HepG2 (cell line): ENCODE results near the gene AGAP1. TPM values are rescaled to one million over a fixed set of nuclear protein-coding genes. Genes with fewer than 3 reads are reported as not detected.
A peak's percentile ranks its signal among the peaks of the same experiment; 100 is the strongest.

Experiments used
- ATAC-seq: fragments of 200-7000 bp; cut with Tn5 transposase; 3 replicates; pipeline ENCODE4 v1.9.1; 2020; ENCODE audit warnings: mild to moderate bottlenecking, moderate library complexity
- BruUV-seq: library from RNA; stranded (reverse); fragments of 400-500 nt; replicated peaks from 2 replicates; lab custom pipeline; 2021; lab: Mats Ljungman, UMichigan
- CTCF ChIA-PET: fragments of 300-600 bp; formaldehyde crosslinking; extraction: SDS; loops from one replicate; lab custom pipeline; 2021; ENCODE audit warnings: low total read pairs, inconsistent platforms, low intra/inter-chr PET ratio; lab: Yijun Ruan, JAX
- POLR2A ChIA-PET: fragments of 350-600 bp; sonication (Branson Sonifier 250); formaldehyde crosslinking; loops from one replicate; lab custom pipeline; 2020; ENCODE audit warnings: antibody characterized with exemption, inconsistent platforms; lab: Yijun Ruan, JAX
- DNase-seq: peaks from one replicate; pipeline ENCODE4 v3.0.0-alpha.2; 2015; ENCODE audit warnings: low spot score
- FAIRE-seq: peaks from 3 replicates; lab custom pipeline; 2011; peaks lifted over from hg19 to GRCh38; lab: Jason Lieb, UNC
- H2AFZ ChIP-seq: one replicate; pipeline ENCODE4 v1.6.1; 2011; ENCODE audit warnings: low read length, inconsistent platforms
- H3K27ac ChIP-seq: fragments of 300-600 bp; 3 replicates; pipeline ENCODE4 v1.8.0; 2011; ENCODE audit warnings: mixed run types, mild to moderate bottlenecking, mixed read lengths, low read length, inconsistent platforms; ENCODE audit not compliant: insufficient read depth; ENCODE audit errors: extremely low read length
- H3K27me3 ChIP-seq, 2 experiments: fragments of 200-600 bp in 1 of 2; 2 replicates in 1 of 2; 3 replicates in 1 of 2; pipeline versions ENCODE4 v1.6.0 to v1.8.0; 2011; ENCODE audit warnings: low read length in 2 of 2, mild to moderate bottlenecking in 2 of 2, moderate library complexity in 2 of 2, inconsistent platforms in 1 of 2; ENCODE audit not compliant: insufficient read depth in 2 of 2, control insufficient read depth in 1 of 2
- H3K36me3 ChIP-seq, 2 experiments: fragments of 200-600 bp in 1 of 2; replicated peaks in 1 of 2; 2 replicates in 1 of 2; 3 replicates in 1 of 2; pipeline versions ENCODE4 v1.5.1 to v1.8.0; 2011; ENCODE audit warnings: low read length in 2 of 2, inconsistent platforms in 1 of 2; ENCODE audit not compliant: insufficient read depth in 2 of 2, control insufficient read depth in 1 of 2
- H3K4me1 ChIP-seq: 2 replicates; pipeline ENCODE4 v1.5.1; 2012; ENCODE audit warnings: low read length, inconsistent platforms; ENCODE audit not compliant: insufficient read depth
- H3K4me2 ChIP-seq: 2 replicates; pipeline ENCODE4 v1.6.0; 2011; ENCODE audit warnings: low read depth, low read length, inconsistent platforms
- H3K4me3 ChIP-seq, 3 experiments: fragments of 200-600 bp in 1 of 3; sonication (generic), shearing (Covaris generic) in 1 of 3; replicated peaks in 1 of 3; 2 replicates each; pipeline ENCODE4 v1.5.1; 2011 to 2016; ENCODE audit warnings: low read length in 3 of 3, inconsistent platforms in 2 of 3, low read depth in 2 of 3, mild to moderate bottlenecking in 2 of 3, control low read depth in 1 of 3, mixed read lengths in 1 of 3; ENCODE audit not compliant: insufficient read depth in 1 of 3
- H3K79me2 ChIP-seq: one replicate; pipeline ENCODE4 v1.6.1; 2011; ENCODE audit warnings: low read length, inconsistent platforms; ENCODE audit not compliant: insufficient read depth
- H3K9ac ChIP-seq: 2 replicates; pipeline ENCODE4 v1.6.0; 2011; ENCODE audit warnings: mild to moderate bottlenecking, low read depth, low read length, inconsistent platforms; ENCODE audit not compliant: insufficient read depth
- H3K9me3 ChIP-seq: 2 replicates; pipeline ENCODE4 v1.5.1; 2012; ENCODE audit warnings: mild to moderate bottlenecking, low read length
- H4K20me1 ChIP-seq: 2 replicates; pipeline ENCODE4 v1.6.0; 2011; ENCODE audit warnings: inconsistent platforms, mild to moderate bottlenecking, low read length, moderate library complexity; ENCODE audit not compliant: insufficient read depth
- AKAP8 ChIP-seq: sonication (generic); formaldehyde crosslinking; IDR thresholded peaks from 2 replicates; pipeline ENCODE4 v1.5.1; 2020; ENCODE audit warnings: mild to moderate bottlenecking, missing genetic modification reagents
- ARHGAP35 ChIP-seq: sonication (generic); formaldehyde crosslinking; IDR thresholded peaks from 2 replicates; pipeline ENCODE4 v1.9.0; 2022; ENCODE audit warnings: mild to moderate bottlenecking, inconsistent platforms, moderate library complexity, missing genetic modification reagents, borderline replicate concordance
- ATF1 ChIP-seq: IDR thresholded peaks from 2 replicates; pipeline ENCODE4 v1.6.1; 2016; ENCODE audit warnings: mild to moderate bottlenecking, control low read depth
- EEA1 ChIP-seq: sonication (generic); formaldehyde crosslinking; IDR thresholded peaks from 2 replicates; pipeline ENCODE4 v1.5.1; 2020; ENCODE audit warnings: mild to moderate bottlenecking, missing genetic modification reagents, borderline replicate concordance
- EED ChIP-seq: sonication (generic); formaldehyde crosslinking; IDR thresholded peaks from 2 replicates; pipeline ENCODE4 v1.5.0; 2020; ENCODE audit warnings: mild to moderate bottlenecking, missing genetic modification reagents
- HBP1 ChIP-seq: IDR thresholded peaks from 2 replicates; pipeline ENCODE4 v1.6.1; 2016; ENCODE audit warnings: low read depth, control low read depth
- KLF15 ChIP-seq: sonication (generic); formaldehyde crosslinking; IDR thresholded peaks from 2 replicates; pipeline ENCODE4 v1.8.1; 2023; ENCODE audit warnings: borderline replicate concordance, mild to moderate bottlenecking, inconsistent platforms, missing genetic modification reagents, mixed read lengths
- NBN ChIP-seq: fragments of 450-650 bp; conservative IDR thresholded peaks from 2 replicates; pipeline ENCODE4 v1.6.1; 2017
- SAFB2 ChIP-seq: sonication (generic); formaldehyde crosslinking; IDR thresholded peaks from 2 replicates; pipeline ENCODE4 v1.5.1; 2020; ENCODE audit warnings: missing genetic modification reagents, low read depth, mild to moderate bottlenecking, borderline replicate concordance
- SNAI1 ChIP-seq: sonication (generic); formaldehyde crosslinking; IDR thresholded peaks from 2 replicates; pipeline ENCODE4 v1.5.0; 2020; ENCODE audit warnings: mild to moderate bottlenecking, missing genetic modification reagents, borderline replicate concordance
- SP2 ChIP-seq: sonication (generic); formaldehyde crosslinking; IDR thresholded peaks from 2 replicates; pipeline ENCODE4 v1.5.1; 2020; ENCODE audit warnings: mild to moderate bottlenecking, missing genetic modification reagents
- ZBTB33 ChIP-seq: sonication (generic); formaldehyde crosslinking; IDR thresholded peaks from 2 replicates; pipeline ENCODE4 v1.4.0; 2020; ENCODE audit warnings: missing genetic modification reagents
- ZNF343 ChIP-seq: sonication (generic); formaldehyde crosslinking; IDR thresholded peaks from 2 replicates; pipeline ENCODE4 v1.4.0; 2020; ENCODE audit warnings: mild to moderate bottlenecking, missing genetic modification reagents
- ZNF777 ChIP-seq: sonication (generic); formaldehyde crosslinking; IDR thresholded peaks from 2 replicates; pipeline ENCODE4 v1.4.0; 2020; ENCODE audit warnings: missing genetic modification reagents
- WGBS: methylation state at CpG from one replicate; pipeline ENCODE4 v1.1.6; 2017; ENCODE audit warnings: low lambda C conversion rate; 5-methylcytosine and 5-hydroxymethylcytosine counted together
- in situ Hi-C: cut with HindIII; loops from 2 replicates; pipeline ENCODE4 v1.10.0; 2017; ENCODE audit warnings: low pct_unique_long_range_greater_than_20kb; ENCODE audit not compliant: extremely low pct_ligation_motif_present
- intact Hi-C: fragments of 100-400 bp; cut with micrococcal nuclease; formaldehyde crosslinking; loops from one replicate; pipeline ENCODE4 v1.10.0; 2022; ENCODE audit not compliant: unreplicated experiment
- polyA plus RNA-seq, 8 experiments: library from polyadenylated mRNA; depleted of rRNA in 3 of 8; stranded (reverse) in 7 of 8; unstranded in 1 of 8; fragments of >200 nt; fragmentation: Illumina TruSeq in 4 of 8; extraction: Trizol in 4 of 8; gene quantifications; 2 replicates each; pipeline versions ENCODE4 v1.2.1 to v1.2.3, GENCODE V29; 2011 to 2016; ENCODE audit warnings: low read depth in 4 of 8, missing spikeins in 1 of 8, mixed read lengths in 1 of 8; ENCODE audit not compliant: insufficient read depth in 1 of 8
- total RNA-seq, 5 experiments: library from RNA; depleted of rRNA; stranded (reverse); fragments of >200 nt; fragmentation: Illumina TruSeq; extraction: Trizol; gene quantifications; 2 replicates each; pipeline ENCODE4 v1.2.3, GENCODE V29; 2016; ENCODE audit warnings: low read depth in 1 of 5
- TF ChIP-seq, protein P1 (sequence below), 2 experiments: IDR thresholded peaks; 2 replicates each; pipeline ENCODE4 v1.6.1; 2011 to 2012; ENCODE audit warnings: low read length in 2 of 2, borderline replicate concordance in 1 of 2, low read depth in 1 of 2, mild to moderate bottlenecking in 1 of 2, moderate library complexity in 1 of 2

The AGAP1 gene
- total and polyA plus RNA-seq, 2 of the 13 experiments (the other 11 are each of a cell fraction or from before 2014, with no cell fraction given) = 21.2 to 32.7 TPM

DNA sequence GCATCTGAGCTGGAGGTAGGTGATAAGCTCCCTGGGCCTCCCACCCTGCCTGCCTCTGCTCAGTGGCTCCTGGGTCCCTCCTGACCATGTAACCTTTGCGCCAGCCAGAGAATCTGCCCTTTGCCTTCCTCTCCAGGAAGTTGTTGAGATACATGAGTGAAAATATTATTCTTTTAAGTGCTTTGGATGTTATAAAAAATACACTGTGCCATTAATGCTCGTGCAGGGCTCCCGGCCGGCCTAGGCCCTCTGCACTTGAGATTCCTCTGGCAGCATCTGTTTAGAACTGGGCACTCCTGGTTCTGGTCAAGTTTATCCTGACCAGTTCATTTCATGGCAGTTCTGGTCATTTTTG lies 18.8 kb downstream of the AGAP1 start (continued):
- no peak for TF ChIP-seq KLF15
- no peak for TF ChIP-seq ZNF777 (CRISPR knock-in tag)
- TF ChIP-seq, all 625 proteins: peak for 12

DNA sequence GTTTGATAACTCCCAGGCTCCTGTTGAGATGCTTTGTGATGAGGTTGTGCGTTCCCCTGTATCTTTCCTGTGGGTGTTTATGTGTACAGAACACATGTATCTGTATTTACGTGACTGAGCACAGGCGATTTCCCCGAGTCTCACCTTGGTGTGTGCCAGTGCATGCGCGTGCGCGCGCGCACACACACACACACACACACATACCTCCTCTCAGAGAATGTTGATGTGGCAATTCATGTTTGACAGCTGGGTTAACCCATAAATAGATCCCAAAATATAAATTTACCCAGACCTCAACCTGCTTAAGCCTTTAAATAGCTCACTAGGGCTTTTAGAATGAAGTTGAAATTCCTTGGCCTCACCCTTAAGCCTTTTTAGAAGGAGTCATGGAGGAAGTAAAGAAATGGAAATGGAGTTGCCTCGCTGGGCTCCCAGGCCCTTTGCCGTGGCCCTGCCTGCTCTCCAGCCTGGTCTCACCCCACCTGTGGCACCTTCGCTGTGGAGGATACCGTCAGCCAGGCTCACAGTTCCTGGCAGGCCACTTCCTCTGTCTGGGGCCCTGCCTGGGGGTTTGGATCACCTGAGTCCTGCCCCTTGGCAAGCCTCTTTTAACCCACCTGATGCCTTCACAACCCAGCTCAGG lies 20.3 kb downstream of the AGAP1 start:
- WGBS = 96% methylated on average over 14 of the region's 14 CpGs
- ATAC-seq = no peak
- BruUV-seq = no TSS peak
- Histone ChIP-seq H4K20me1 (peaks cover 8% of the 10 kb centered on the region; the same call in 1 of the 2 replicates), H3K27ac (peak overlapping the region; percentile 82), H3K9me3 (no peaks in the 10 kb centered on the region), H3K4me2 (peak overlapping the region; percentile 23), H3K4me3 (no peak overlapping the region; a peak in 1 of 6 replicates), H3K79me2 (peaks cover 94% of the 10 kb centered on the region), H2AFZ (no peak overlapping the region), H3K36me3 (no peaks in the 10 kb centered on the region; a peak in 1 of 5 replicates), H3K27me3 (no peaks in the 10 kb centered on the region), H3K4me1 (peaks cover 67% of the 10 kb centered on the region), H3K9ac (peak overlapping the region; percentile 38)
- intact Hi-C loops (loop anchor here (2.0 kb wide), 1 partner anchor 29 kb away; no protein-coding TSS in a partner anchor), in situ Hi-C loops (no loop called here)
- ChIA-PET CTCF (interaction anchor here (1.4 kb wide), 2 partner anchors 38 to 80 kb away, joined by 8 to 13 read pairs; no protein-coding TSS in a partner anchor), POLR2A (interaction anchor here (0.9 to 1.9 kb wide), 8 partner anchors 9 to 70 kb away, joined by 3 to 9 read pairs (median 6); no protein-coding TSS in a partner anchor)
- FAIRE-seq = no peak
- DNase-seq = no peak
- TF ChIP-seq ARHGAP35 (CRISPR knock-in tag) = 0 out of 2 replicates have a peak, but pooled peaks have one; percentile 32
- peak; percentile 82; the same call in 1 of the 2 replicates for TF ChIP-seq ZBTB33
- no peak for TF ChIP-seq HBP1 (CRISPR knock-in tag)
- TF ChIP-seq EEA1 (CRISPR knock-in tag) = peak; percentile 26; the same call in 1 of the 2 replicates
- 0 out of 2 replicates have a peak, but pooled peaks have one; percentile 57 for TF ChIP-seq SNAI1 (CRISPR knock-in tag)
- TF ChIP-seq ATF1 (CRISPR knock-in tag) = no peak
- TF ChIP-seq SP2 (CRISPR knock-in tag) = peak; percentile 44; the same call in 1 of the 2 replicates
- TF ChIP-seq NBN = no peak
- 0 out of 2 replicates have a peak, but pooled peaks have one; percentile 62 for TF ChIP-seq SAFB2
- TF ChIP-seq, protein P1, sequence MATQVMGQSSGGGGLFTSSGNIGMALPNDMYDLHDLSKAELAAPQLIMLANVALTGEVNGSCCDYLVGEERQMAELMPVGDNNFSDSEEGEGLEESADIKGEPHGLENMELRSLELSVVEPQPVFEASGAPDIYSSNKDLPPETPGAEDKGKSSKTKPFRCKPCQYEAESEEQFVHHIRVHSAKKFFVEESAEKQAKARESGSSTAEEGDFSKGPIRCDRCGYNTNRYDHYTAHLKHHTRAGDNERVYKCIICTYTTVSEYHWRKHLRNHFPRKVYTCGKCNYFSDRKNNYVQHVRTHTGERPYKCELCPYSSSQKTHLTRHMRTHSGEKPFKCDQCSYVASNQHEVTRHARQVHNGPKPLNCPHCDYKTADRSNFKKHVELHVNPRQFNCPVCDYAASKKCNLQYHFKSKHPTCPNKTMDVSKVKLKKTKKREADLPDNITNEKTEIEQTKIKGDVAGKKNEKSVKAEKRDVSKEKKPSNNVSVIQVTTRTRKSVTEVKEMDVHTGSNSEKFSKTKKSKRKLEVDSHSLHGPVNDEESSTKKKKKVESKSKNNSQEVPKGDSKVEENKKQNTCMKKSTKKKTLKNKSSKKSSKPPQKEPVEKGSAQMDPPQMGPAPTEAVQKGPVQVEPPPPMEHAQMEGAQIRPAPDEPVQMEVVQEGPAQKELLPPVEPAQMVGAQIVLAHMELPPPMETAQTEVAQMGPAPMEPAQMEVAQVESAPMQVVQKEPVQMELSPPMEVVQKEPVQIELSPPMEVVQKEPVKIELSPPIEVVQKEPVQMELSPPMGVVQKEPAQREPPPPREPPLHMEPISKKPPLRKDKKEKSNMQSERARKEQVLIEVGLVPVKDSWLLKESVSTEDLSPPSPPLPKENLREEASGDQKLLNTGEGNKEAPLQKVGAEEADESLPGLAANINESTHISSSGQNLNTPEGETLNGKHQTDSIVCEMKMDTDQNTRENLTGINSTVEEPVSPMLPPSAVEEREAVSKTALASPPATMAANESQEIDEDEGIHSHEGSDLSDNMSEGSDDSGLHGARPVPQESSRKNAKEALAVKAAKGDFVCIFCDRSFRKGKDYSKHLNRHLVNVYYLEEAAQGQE (IDR thresholded peaks at IDR 0.05; ENCODE audit: borderline replicate concordance in 1 of 2, low read depth in 1 of 2, low read length in 2 of 2) = no peak
- TF ChIP-seq ZNF343 (CRISPR knock-in tag) = no peak
- 0 out of 2 replicates have a peak, but pooled peaks have one; percentile 15 for TF ChIP-seq EED
- peak; percentile 73; the same call in 1 of the 2 replicates for TF ChIP-seq AKAP8 (CRISPR knock-in tag)
